ENCODE data around the gene TULP4.
"Not testable (repeated sequence)": the region's sequence is repeated elsewhere in the genome, so short reads cannot be mapped to it uniquely, and the experiment has no call there.

The TULP4 gene

DNA sequence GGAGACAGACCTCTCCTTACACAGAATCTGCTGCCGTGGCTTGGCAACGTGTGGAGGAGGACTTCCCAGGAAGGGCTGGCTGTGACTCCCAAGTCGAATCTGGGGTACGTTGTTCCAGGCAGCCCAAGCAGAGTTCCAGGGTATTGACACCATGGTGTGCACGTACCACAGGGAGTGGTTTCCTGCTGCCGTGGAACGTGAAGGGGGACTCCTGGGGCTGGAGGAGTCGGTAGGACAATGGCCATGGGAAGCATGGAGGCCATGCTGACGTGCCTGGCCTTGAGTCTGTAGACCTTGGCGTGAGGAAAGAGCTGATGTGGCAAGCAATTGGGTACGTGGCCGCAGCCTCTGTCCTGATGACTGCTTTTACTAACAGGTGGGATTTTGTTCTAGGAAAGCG lies 119.3 kb downstream of the TULP4 start:
- no peak for DNase-seq

DNA sequence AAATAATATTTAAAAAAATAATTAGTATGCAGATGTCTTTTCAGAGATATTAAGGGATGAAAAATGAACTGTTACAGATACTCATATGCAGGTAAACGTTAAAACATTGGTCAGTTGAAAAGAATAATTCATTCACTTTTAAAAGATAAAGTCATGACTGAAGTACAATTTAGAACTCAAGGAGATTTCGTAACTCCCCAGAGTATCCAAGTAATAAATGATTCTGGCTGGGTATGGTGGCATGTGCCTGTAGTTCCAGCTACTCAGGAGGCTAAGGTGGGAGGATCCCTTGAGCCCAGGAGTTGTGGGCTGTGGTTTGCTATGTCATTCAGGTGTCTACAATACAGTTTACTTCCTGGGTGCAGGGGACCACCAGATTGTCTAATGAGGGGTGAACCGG lies 125.3 kb downstream of the TULP4 start:
- DNase-seq: no peak

DNA sequence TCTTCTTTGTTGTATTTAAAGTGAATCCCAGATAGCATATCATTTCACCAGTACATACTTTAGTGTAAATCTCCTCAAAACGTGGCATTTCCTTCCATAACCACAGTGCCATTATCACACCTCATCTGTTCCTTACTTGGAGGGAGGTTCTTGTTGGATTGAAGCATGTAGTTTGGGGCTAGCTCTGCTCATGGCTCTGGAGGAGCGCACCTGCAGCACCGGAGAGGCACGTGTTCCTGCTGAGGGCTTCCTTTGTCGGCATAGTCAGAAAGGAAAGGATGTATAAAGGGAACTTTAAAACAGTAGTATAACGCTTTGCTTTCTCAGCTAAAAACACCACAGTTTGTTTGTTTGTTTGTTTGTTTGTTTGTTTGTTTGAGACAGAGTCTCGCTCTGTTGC lies 126.0 kb downstream of the TULP4 start:
- no peak for DNase-seq

DNA sequence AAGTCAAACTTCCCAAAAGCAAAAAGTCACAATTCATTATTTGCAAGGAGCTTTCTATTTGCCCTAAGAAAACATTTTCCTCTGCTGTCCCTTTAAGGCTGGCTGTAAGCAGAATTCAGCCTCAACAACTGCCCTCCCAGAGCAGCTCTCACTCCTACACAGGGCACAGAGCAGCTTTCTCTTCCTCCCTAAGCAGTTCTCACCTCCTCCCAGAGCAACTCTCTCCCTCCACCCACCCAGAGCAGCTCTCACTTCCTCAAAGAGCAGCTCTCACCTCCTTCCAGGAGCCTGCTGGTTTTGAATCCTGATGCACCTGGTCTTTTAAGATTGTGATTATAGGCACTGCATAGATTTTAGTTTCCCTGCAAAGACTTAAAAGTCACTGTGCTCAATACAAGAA lies 127.0 kb downstream of the TULP4 start:
- DNase-seq: no peak

DNA sequence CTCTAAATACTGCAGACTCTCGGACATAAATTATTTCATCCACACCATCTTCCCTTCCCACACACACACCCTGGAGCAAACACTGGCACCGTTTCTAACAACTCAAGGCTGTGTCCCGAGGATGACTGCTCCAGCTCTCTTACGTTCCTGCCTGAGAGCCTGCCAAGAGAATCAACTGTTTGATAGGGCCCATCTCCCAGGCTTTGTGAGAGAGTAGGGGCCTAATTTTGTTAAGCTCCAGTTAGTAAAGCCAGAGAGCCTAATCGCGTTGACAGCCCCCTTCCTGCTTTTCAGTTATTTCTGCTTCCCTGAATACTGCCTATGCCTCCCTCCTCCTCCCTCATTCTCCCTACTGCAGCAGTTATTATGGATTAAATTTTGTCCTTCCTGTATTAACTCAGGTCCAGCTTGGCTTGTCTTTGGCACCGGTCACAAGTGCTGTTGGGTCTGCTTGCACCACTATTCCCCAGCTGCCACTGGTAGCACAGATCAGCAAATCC lies 129.5 kb downstream of the TULP4 start:
- no peak for DNase-seq

DNA sequence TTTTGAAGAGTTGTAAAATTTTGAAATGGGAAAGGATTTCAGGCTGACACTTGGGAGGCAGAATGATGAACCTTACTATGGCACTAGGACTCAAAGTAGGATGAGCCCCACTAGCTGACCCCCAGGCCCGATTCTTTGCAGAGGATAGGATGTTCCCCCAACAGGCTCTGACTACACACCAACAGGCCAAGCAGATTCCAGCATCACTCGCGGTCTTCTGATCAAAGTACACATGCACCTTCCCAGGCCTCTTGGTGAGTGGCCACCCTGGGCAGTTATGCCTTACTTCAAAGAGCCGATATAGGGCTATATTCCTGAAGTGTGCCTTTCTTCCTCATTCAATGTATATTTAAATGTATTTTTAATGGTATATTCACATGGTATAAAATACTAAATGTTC lies 130.0 kb downstream of the TULP4 start:
- DNase-seq: no peak

DNA sequence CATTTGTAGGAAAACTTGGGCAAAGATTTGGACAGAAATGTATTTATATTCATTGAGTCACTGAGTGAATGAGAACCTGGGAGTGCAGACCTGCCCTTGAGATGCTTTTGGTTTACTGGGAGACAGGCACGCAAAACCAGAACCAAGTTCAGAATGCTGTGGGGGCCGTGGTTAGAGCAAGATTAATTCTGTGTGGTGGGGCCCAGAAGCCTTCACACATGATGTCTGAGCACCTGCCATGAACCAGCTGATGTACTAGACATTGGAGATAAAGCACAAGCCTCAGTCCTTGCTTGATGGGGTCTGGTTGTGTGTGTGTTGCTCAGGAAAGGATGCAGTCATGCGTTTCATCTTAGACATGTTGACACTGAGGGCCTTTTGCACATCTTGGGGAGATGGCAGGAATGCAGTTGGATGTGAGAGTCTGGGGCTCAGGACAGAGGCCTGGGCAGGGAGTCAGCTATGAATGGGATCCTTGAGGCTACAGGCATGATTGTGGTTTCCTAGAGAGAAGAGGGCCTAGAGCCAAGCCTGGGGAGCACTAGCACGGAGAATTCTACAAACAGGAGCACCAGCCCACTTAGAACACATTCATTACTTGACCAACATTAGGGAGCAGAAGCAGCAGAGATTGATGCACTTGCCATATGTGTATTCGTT lies 133.3 kb downstream of the TULP4 start:
- no peak for DNase-seq

DNA sequence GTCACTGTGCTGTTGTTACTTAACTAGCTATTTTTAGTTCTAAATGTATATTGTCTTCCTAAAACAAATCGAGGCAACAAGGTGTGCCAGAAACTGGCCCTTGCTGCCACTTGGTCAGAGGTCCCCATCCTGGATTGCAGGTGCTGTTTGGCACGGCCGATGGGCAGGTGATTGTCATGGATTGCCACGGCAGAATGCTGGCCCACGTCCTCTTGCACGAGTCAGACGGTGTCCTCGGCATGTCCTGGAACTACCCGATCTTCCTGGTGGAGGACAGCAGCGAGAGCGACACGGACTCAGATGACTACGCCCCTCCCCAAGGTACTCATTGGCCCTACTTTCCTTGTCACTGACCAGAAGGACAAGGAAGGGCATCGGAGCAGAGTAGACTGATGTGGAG lies 136.6 kb downstream of the TULP4 start:
- no peak for DNase-seq

DNA sequence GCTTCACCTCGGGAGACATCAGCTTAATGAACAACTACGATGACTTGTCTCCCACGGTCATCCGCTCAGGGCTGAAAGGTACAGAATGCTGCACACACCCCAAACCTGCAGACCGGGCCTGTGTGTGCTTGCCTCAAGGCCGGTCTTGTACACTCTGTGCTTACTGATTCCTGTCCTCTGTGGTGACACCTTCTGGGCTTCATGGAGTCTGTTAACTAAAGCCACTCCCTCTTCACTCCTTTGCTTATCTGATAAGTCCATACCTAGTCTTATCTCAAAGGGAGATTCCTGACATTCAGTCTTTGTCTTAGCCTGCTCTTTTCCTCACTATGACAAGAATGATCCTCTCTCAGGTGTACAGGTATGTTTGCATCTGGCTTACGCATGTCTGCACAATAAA lies 139.9 kb downstream of the TULP4 start:
- DNase-seq: no peak

DNA sequence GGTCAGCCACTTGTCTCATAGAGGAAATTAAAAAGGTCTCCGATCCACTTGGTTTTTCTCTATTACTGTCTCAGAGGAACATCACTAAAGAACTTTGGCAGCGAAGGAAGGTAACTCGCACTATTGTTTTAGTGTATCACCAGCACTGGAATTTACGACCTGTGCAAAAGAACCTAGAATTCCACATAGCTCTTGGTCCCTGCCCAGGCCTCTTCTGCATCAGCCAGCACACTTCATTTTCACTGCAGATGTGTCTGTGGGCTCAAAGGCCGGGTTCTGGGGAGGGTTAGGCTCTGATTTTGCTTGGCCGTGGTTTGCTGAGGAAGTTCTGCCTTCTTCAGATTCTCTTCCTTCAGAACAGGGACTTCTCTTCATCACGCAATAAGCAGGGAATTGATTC lies 144.9 kb downstream of the TULP4 start:
- no peak for DNase-seq

DNA sequence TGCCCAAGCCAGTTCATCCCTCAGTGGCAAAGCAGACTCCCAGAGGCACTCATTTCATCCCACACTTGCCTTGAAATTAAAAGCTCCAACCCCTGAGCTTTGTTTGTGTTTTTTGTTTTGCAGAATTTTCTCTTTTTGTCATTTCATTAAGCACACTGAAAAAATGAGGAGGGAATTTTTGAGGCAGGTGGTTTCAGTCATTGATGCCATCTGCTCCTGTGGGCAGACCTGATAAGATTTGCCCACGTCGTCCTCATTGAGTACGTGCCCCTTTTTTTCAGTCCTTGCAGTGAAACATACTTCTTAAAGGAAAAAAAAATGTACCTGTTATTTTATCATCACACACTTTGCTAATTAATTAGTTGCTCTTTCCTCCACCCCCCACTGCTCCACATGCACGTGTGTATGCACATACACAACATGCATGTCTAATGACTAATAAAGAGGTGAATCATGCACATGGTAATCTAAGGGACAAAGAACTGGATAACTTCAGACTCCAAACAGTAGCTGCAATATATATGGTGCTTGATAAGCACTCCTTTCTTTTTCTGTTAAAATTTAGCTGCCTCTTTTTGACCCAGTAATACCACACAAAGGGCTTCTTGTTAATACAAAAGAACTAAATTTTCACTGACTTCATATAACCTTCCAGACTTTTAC lies 145.5 kb downstream of the TULP4 start:
- DNase-seq: no peak

DNA sequence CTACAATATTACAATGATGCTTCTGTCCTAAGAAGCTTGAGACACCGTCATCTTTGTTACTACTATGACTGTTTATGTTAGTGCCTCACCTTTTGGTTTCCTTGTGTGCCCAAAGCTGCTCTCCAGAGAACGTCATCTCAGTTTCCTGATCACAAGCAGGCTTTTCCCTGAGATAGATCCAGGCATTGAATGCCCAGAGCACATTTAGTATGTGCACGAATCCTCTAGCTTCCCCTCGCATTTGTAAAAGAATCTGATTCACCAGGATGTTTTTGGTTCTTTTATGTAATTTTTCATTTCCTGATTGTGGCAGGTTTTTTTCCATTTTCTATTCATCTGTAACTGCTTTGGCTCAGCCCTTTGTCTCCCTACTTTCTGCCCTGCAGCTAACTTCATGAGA lies 147.5 kb downstream of the TULP4 start:
- no peak for DNase-seq

DNA sequence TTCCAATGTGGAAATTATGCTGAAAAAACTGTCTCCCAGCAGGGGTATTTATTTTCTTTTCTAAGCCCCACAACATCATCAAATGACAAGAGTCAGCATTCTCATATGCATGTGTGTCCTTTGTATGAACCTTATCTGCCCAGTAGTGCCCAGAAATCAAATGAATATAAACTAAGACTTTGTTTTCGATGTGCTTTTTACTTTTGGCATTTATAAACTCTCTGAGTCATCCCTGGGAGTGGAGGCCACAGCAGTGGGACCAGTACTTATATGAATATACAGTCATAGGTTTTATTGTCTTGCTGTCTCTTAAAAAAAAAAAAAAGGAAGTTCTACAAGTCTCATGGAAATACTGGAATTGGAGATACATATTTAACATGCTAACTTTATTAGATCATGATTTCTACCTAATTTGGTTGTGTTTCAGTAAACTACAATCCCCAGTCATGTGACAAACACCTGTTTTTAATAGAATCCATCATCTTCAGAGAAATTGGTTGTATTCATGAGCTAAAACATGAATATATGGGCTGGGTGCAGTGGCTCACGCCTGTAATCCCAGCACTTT lies 148.4 kb downstream of the TULP4 start:
- DNase-seq: no peak

DNA sequence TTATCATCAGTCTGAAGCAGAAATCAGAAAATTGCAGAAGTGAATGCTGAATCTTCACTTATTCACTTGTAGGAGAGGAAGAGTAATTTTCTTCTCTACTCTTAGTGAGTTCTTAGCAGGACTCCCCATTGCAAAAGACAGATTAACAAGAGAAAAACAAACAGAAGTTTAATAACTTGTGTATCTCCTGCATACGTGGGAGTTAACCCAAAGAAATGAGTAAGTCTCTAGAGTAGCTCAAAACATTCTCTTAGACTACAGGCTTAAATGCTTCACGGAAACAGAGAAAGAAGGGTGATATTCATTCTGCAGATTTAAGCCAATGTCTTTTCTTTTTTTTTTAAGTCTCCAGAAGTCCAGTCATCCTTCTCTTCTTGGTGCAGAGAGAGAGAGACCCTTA lies 149.7 kb downstream of the TULP4 start:
- no peak for DNase-seq

DNA sequence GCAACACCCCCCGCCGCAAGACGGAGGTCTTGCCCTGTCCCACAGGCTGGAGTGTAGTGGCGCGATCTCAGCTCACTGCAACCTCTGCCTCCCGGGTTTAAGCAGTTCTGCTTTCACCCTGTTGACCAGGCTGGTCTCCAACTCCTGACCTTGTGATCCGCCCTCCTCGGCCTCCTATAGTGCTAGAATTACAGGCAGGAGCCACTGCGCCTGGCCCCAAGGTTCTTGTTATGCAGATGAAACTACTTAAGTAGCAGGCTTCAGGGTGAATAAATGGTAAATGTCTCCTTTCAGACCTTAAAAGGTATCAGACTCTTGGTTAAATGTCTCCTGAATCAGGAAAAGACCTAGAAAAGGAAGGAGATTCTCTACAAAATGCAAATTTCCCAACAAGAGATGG lies 152.2 kb downstream of the TULP4 start:
- no peak for DNase-seq

DNA sequence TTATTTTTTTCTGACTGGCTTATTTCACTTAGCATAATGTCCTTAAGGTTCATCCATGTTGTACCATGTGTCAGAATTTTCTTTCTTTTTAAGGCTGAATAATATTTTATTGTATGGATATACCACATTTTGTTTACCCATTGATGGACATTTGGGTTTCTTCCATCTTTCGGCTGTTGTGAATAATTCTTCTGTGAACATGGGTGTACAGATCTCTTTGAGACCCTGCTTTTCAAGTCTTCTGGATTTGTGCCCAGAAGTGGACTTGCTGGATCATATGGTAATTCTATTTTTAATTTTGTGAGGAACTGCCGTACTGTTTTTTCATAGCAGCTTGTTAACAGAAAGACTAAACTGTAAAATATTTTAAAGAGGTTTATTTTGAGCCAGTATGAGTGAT lies 153.0 kb downstream of the TULP4 start:
- no peak for DNase-seq

DNA sequence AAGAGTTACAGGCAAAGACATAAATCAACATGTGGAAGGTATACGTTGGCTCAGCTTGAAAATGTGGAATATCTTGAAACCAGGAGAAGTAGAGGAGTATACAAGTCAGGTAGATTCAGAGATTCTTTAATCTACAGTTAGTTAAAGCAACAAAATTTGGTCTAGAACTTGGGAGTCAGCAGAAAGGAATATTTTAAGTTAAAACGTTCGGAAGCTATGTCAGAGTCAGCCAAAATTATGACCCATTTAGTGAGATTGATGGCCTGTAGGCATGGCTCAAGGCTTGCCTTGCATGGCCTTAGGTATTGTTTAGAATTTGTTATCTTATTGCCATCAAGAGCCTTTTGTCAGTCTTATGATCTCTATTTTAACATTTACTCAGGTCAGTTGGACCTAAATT lies 153.5 kb downstream of the TULP4 start:
- DNase-seq: no peak

DNA sequence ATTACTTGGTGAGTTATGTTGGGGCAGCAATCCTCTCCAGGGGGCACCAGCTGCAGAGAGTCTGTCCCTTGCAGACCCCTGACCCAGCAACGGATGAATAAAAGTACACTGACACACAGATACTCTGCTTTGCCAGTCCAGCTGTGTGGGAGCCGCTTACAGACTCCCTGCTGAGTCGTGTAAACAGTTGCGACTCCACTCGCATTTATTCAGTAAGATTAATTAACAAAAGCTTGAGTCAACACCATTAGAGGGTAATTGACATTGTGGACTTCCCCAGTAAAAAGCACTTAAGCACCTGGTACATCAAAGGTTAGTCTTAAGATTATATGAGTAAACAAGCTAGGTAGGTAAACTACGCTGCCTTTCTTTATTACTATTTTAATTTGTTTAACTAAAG lies 155.7 kb downstream of the TULP4 start:
- no peak for DNase-seq

DNA sequence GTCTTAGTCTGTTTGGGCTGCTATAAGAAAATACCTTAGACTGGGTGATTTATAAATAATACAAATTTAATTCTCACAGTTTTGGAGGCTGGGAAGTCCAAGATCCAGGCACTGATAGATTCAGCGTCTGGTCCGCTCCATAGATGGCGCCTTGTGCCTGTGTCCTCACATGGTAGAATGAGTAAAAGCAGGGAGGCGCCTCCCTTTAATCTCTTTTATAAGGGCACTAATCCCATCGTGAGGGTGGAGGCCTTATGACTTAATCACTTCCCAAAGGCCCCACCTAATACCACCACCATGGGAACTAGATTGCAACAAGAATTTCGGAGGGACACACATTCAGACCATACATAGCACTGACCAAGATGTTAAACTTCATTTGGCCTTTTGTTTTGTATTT lies 156.4 kb downstream of the TULP4 start:
- DNase-seq: no peak

DNA sequence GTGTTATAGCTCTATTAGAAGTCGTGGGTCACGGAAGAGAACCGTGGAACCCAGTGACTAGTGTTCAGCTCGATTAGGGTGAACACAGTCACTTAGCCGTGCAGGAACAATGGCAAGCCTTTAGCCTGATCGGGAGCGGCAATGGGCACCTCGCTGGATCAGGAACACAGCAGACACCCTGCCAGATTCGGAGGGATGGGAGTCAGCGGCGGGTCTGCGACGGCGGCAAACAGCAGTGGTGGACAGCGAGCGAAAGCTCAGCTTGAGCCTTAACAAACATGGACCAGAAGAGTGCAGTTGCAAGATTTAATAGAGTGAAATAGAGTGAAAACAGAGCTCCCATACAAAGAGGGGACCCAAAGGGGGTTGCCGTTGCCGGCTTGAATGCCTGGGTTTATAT lies 157.8 kb downstream of the TULP4 start:
- DNase-seq: not testable (repeated sequence)

DNA sequence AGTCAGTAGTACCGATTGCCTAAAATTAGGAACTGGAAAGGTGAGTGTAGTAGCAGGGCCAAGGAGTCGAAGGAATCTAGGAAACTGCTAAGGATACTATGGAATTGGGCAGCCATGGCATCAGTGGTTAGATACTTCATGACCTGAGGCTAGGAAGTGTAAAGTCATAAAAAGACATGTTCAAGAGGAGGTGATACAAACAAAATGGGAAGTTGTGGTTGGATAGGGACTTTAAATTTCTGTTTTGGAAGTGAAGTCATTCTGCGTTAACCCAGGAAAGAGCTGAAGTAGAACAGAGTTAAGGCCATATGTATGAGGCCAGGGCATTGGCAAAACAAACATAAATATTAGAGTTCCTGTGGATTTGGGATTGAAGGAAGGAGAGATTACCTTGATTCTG lies 159.1 kb downstream of the TULP4 start:
- no peak for DNase-seq

DNA sequence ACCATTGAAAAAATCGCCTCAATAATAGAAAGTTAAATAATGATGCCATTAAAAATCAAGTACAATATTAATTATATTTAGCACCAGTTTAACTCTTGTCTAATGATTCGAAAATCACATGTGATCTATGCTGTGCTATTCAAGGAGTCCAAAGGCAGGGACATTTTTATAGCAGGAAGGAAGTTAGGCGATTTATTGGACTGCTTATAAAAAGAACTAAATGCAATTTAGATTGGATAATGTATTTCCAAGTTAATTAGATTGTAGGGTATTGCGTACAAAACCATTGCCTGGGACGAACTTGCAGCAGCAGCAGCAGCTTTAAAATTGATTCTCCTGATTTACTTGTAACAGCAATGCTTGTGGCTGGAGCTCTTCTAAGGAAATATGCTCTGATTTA lies 160.2 kb downstream of the TULP4 start:
- DNase-seq: no peak

DNA sequence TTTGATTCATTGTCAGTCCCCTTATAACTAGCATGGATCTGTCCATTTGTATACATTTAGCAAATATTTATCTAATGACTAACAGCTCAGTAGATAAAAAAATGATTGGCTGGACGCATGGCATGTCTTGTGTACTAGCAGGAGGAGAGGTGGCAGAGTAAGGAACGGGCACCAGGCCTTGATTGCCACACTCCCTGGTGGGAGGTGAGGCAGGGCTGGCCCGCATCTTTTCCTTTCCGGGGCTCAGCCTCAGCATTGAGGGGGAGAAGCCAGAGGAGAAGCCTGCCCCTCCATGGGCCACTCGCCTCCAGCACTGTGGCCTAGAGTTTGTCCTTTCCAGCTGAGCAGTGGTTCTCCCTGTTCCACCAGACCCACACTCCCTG lies 162.7 kb downstream of the TULP4 start:
- no peak for DNase-seq

Data from effector CD8-positive, alpha-beta T cell (primary cell).